Keratinocyte (primary cell): ENCODE results near the gene PCDH9. TPM values are rescaled to one million over a fixed set of nuclear protein-coding genes. Genes with fewer than 3 reads are reported as not detected.

Source experiments
- DNase-seq: peaks from one replicate; pipeline ENCODE4 v3.0.0-alpha.2; 2011; ENCODE audit warnings: low read depth, missing footprints, low spot score
- FAIRE-seq: peaks from 2 replicates; lab custom pipeline; 2011; peaks lifted over from hg19 to GRCh38; lab: Jason Lieb, UNC
- H2AFZ ChIP-seq: 2 replicates; pipeline ENCODE4 v1.6.0; 2012; ENCODE audit warnings: low read length, control low read depth, inconsistent platforms; ENCODE audit not compliant: control insufficient read depth
- H3K27ac ChIP-seq: 2 replicates; pipeline ENCODE4 v1.5.1; 2011; ENCODE audit warnings: low read length; ENCODE audit not compliant: control insufficient read depth, insufficient read depth
- H3K27me3 ChIP-seq: 3 replicates; pipeline ENCODE4 v1.6.0; 2011; ENCODE audit warnings: low read length; ENCODE audit not compliant: control insufficient read depth, insufficient read depth; ENCODE audit errors: extremely low read depth
- H3K36me3 ChIP-seq, 2 experiments: 2 replicates in 1 of 2; 3 replicates in 1 of 2; pipeline ENCODE4 v1.5.1; 2011; ENCODE audit warnings: low read length in 2 of 2, mild to moderate bottlenecking in 1 of 2; ENCODE audit not compliant: control insufficient read depth in 2 of 2, insufficient read depth in 2 of 2; ENCODE audit errors: extremely low read depth in 1 of 2
- H3K4me1 ChIP-seq: 3 replicates; pipeline ENCODE4 v1.5.1; 2011; ENCODE audit warnings: low read length; ENCODE audit not compliant: control insufficient read depth, insufficient read depth; ENCODE audit errors: extremely low read depth
- H3K4me2 ChIP-seq: 3 replicates; pipeline ENCODE4 v1.6.0; 2011; ENCODE audit warnings: low read depth, low read length; ENCODE audit not compliant: control insufficient read depth, insufficient read depth; ENCODE audit errors: extremely low read depth
- H3K4me3 ChIP-seq, 3 experiments: fragments of 200-600 bp in 1 of 3; sonication (generic) in 1 of 3; 2 replicates in 2 of 3; 3 replicates in 1 of 3; pipeline ENCODE4 v1.5.1; 2011 to 2016; ENCODE audit warnings: low read length in 3 of 3, mild to moderate bottlenecking in 3 of 3, control low read depth in 2 of 3, inconsistent platforms in 1 of 3, low read depth in 1 of 3, mixed read lengths in 1 of 3, mixed run types in 1 of 3, moderate library complexity in 1 of 3; ENCODE audit not compliant: control insufficient read depth in 2 of 3, insufficient read depth in 2 of 3; ENCODE audit errors: extremely low read depth in 1 of 3
- H3K79me2 ChIP-seq: 2 replicates; pipeline ENCODE4 v1.6.0; 2012; ENCODE audit warnings: low read length; ENCODE audit not compliant: control insufficient read depth, insufficient read depth
- H3K9ac ChIP-seq: 3 replicates; pipeline ENCODE4 v1.6.0; 2011; ENCODE audit warnings: low read length; ENCODE audit not compliant: control insufficient read depth, insufficient read depth; ENCODE audit errors: extremely low read depth
- H3K9me1 ChIP-seq: 3 replicates; pipeline ENCODE4 v1.6.0; 2011; ENCODE audit warnings: low read length; ENCODE audit not compliant: control insufficient read depth, insufficient read depth; ENCODE audit errors: extremely low read depth
- H3K9me3 ChIP-seq: 2 replicates; pipeline ENCODE4 v1.5.1; 2012; ENCODE audit warnings: low read depth, low read length; ENCODE audit not compliant: control insufficient read depth
- H4K20me1 ChIP-seq: 3 replicates; pipeline ENCODE4 v1.6.0; 2011; ENCODE audit warnings: low read length; ENCODE audit not compliant: control insufficient read depth, insufficient read depth; ENCODE audit errors: extremely low read depth
- EZH2 ChIP-seq: IDR thresholded peaks from one replicate; pipeline ENCODE4 v1.6.1; 2012; ENCODE audit warnings: inconsistent platforms, mild to moderate bottlenecking, low read length, moderate library complexity
- dilution Hi-C: fragments of 300-500 bp; cut with MboI; formaldehyde crosslinking; loops from one replicate; pipeline ENCODE4 v1.7.0; 2020; ENCODE audit warnings: low sequenced_read_pairs; ENCODE audit not compliant: extremely low pct_ligation_motif_present
- polyA plus RNA-seq, 5 experiments: library from polyadenylated mRNA; depleted of rRNA in 3 of 5; stranded (reverse) in 3 of 5; stranded (forward) in 1 of 5; unstranded in 1 of 5; fragments of >200 nt; gene quantifications; 1 replicate in 1 of 5; 2 replicates in 3 of 5; 3 replicates in 1 of 5; pipeline versions ENCODE4 v1.2.1 to v1.2.3, GENCODE V29; 2011 to 2012; ENCODE audit warnings: missing spikeins in 2 of 5, low read depth in 1 of 5, low replicate concordance in 1 of 5
- TF ChIP-seq, protein P1 (sequence below), 3 experiments: IDR thresholded peaks in 1 of 3; conservative IDR thresholded peaks in 1 of 3; optimal IDR thresholded peaks in 1 of 3; 2 replicates in 2 of 3; 3 replicates in 1 of 3; pipeline versions ENCODE3 to v1.5.1; 2011; ENCODE audit warnings: low read length in 3 of 3, mild to moderate bottlenecking in 3 of 3, moderate library complexity in 2 of 3, control low read depth in 1 of 3, inconsistent platforms in 1 of 3; ENCODE audit not compliant: insufficient read depth in 2 of 3; ENCODE audit errors: extremely low read depth in 1 of 3

PCDH9 gene
- polyA plus RNA-seq, 1 donor (not counting 4 experiments of a cell fraction or from before 2014, with no cell fraction given): 0.21 TPM

DNA sequence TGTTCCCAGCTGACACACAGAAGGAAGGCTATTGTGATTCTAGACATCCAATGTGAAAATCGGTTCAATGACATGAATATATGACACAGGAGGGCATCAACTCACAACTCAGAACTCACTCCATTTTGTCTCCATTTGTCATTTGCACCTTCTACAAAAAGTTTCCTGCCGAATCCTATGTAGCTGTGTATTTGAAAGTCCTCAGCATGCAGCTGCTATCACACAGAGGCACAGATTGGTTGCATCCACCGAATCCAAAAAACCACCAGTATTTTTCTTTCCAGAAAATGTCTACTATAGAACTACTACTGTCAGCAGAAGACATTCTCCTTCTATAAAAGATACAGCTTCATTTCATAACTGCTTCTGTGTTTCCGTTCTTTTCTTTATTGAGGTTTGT, 13.3 kb downstream of the PCDH9 start:
- Histone ChIP-seq H3K9ac (no peak overlapping the region), H3K27ac (no peak overlapping the region), H3K4me2 (no peak overlapping the region), H3K27me3 (no peaks in the 10 kb centered on the region), H3K4me1 (no peaks in the 10 kb centered on the region), H3K9me3 (no peaks in the 10 kb centered on the region), H3K36me3 (no peaks in the 10 kb centered on the region), H3K79me2 (no peaks in the 10 kb centered on the region), H4K20me1 (no peaks in the 10 kb centered on the region), H3K9me1 (no peaks in the 10 kb centered on the region), H2AFZ (no peak overlapping the region), H3K4me3 (no peak overlapping the region)
- FAIRE-seq: no peak
- dilution Hi-C loops: no loop called here
- no peak for TF ChIP-seq EZH2
- TF ChIP-seq, protein P1, sequence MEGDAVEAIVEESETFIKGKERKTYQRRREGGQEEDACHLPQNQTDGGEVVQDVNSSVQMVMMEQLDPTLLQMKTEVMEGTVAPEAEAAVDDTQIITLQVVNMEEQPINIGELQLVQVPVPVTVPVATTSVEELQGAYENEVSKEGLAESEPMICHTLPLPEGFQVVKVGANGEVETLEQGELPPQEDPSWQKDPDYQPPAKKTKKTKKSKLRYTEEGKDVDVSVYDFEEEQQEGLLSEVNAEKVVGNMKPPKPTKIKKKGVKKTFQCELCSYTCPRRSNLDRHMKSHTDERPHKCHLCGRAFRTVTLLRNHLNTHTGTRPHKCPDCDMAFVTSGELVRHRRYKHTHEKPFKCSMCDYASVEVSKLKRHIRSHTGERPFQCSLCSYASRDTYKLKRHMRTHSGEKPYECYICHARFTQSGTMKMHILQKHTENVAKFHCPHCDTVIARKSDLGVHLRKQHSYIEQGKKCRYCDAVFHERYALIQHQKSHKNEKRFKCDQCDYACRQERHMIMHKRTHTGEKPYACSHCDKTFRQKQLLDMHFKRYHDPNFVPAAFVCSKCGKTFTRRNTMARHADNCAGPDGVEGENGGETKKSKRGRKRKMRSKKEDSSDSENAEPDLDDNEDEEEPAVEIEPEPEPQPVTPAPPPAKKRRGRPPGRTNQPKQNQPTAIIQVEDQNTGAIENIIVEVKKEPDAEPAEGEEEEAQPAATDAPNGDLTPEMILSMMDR (optimal IDR thresholded peaks at IDR 0.05 in 1 of 3, IDR thresholded peaks at IDR 0.05 in 1 of 3, conservative IDR thresholded peaks at IDR 0.05 in 1 of 3; ENCODE audit: extremely low read depth in 1 of 3, insufficient read depth in 2 of 3, low read length in 3 of 3): no peak
- no peak for DNase-seq

DNA sequence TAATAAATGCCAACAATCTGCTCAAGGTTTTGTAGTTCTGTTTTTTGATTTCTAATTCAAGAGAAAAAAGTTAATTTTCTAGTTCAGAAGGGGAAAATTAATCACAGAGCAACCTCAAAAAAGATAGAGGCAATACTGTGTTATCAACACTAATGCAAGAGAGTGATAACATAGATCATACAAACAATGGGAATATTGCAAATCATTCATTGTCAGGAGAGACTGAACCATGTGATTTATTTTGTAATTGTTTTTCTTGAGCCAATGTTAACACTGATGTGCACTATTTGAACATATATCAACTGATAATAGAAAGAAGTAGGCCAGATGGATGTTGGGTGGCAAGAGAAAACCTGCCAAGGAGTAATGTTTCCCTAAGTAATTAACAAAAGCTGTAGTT, 19.9 kb downstream of the PCDH9 start:
- DNase-seq (no peak), FAIRE-seq (no peak)
- Histone ChIP-seq H3K9ac (no peak overlapping the region), H3K27ac (no peak overlapping the region), H3K9me1 (no peaks in the 10 kb centered on the region), H3K79me2 (no peaks in the 10 kb centered on the region), H3K4me2 (no peak overlapping the region), H3K27me3 (no peaks in the 10 kb centered on the region), H3K4me1 (no peaks in the 10 kb centered on the region), H2AFZ (no peak overlapping the region), H3K4me3 (no peak overlapping the region), H4K20me1 (no peaks in the 10 kb centered on the region), H3K36me3 (no peaks in the 10 kb centered on the region), H3K9me3 (no peaks in the 10 kb centered on the region)
- dilution Hi-C loops: no loop called here
- TF ChIP-seq, protein P1 (optimal IDR thresholded peaks at IDR 0.05 in 1 of 3, IDR thresholded peaks at IDR 0.05 in 1 of 3, conservative IDR thresholded peaks at IDR 0.05 in 1 of 3; ENCODE audit: extremely low read depth in 1 of 3, insufficient read depth in 2 of 3, low read length in 3 of 3): no peak
- TF ChIP-seq EZH2: no peak
